Measurements from ENCODE around the gene TMCC2.

Gene TMCC2

GRCh38 chr1:205270764-205271163, 43.0 kb downstream of the TMCC2 start:
- no peak overlapping the region for H3K4me3 ChIP-seq (ENCODE audit: low read length)
- H3K9me3 ChIP-seq (ENCODE audit: control insufficient read depth, insufficient read depth, low read length) = no peaks in the 10 kb centered on the region
- WGBS (ENCODE audit: insufficient coverage, insufficient read length) = no CpG with 5 or more reads among the region's 8 CpGs
- no peak for DNase-seq (ENCODE audit: low read depth, low spot score)
- H3K27me3 ChIP-seq (ENCODE audit: control insufficient read depth, insufficient read depth, low read length) = no peaks in the 10 kb centered on the region
- peaks cover 11% of the 10 kb centered on the region for H3K4me1 ChIP-seq (ENCODE audit: control insufficient read depth, insufficient read depth, low read length)
- peaks cover 10% of the 10 kb centered on the region; the same call in 1 of the 2 replicates for H3K36me3 ChIP-seq (ENCODE audit: control insufficient read depth, insufficient read depth, low read length)
- no peak overlapping the region for H3K27ac ChIP-seq (ENCODE audit: low read length)

DNA sequence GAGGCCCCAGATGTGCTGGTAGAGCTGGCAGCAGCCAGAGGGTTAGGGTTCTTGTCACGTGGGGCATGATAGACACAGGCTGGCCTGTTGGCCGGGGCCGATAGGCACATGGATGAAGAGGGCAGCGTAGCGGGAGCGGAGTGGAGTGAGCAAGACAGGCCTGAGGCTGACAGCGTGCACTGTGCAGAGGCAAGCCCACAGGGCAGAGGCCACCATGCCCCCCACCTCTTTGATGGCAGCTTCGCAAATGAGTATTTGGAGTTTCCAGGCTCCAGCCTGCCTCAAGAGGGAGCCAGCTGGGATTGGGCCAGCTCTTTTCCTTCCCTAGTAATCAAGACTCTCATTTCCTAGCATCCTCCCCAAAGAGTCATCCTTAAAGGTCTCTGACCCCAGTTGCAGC, 43.5 kb downstream of the TMCC2 start:
- no peaks in the 10 kb centered on the region for H3K9me3 ChIP-seq (ENCODE audit: control insufficient read depth, insufficient read depth, low read length)
- no peak for DNase-seq (ENCODE audit: low read depth, low spot score)
- WGBS (ENCODE audit: insufficient coverage, insufficient read length) = no CpG with 5 or more reads among the region's 8 CpGs
- peaks cover 10% of the 10 kb centered on the region; the same call in 1 of the 2 replicates for H3K36me3 ChIP-seq (ENCODE audit: control insufficient read depth, insufficient read depth, low read length)
- H3K4me1 ChIP-seq (ENCODE audit: control insufficient read depth, insufficient read depth, low read length) = peaks cover 11% of the 10 kb centered on the region
- H3K4me3 ChIP-seq (ENCODE audit: low read length) = no peak overlapping the region
- no peak overlapping the region for H3K27ac ChIP-seq (ENCODE audit: low read length)
- H3K27me3 ChIP-seq (ENCODE audit: control insufficient read depth, insufficient read depth, low read length) = no peaks in the 10 kb centered on the region

DNA sequence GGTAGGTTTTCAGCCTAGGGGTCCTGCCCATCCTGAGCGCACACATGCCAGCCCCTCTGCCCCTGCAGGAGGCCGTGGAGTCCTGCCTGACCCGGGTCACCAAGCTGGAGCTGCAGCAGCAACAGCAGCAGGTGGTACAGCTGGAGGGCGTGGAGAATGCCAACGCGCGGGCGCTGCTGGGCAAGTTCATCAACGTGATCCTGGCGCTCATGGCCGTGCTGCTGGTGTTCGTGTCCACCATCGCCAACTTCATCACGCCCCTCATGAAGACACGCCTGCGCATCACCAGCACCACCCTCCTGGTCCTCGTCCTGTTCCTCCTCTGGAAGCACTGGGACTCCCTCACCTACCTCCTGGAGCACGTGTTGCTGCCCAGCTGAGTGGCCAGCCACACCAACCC, 44.0 kb downstream of the TMCC2 start:
- no peaks in the 10 kb centered on the region for H3K9me3 ChIP-seq (ENCODE audit: control insufficient read depth, insufficient read depth, low read length)
- no peak for DNase-seq (ENCODE audit: low read depth, low spot score)
- H3K36me3 ChIP-seq (ENCODE audit: control insufficient read depth, insufficient read depth, low read length) = peaks cover 10% of the 10 kb centered on the region; the same call in 1 of the 2 replicates
- no peaks in the 10 kb centered on the region for H3K27me3 ChIP-seq (ENCODE audit: control insufficient read depth, insufficient read depth, low read length)
- peaks cover 11% of the 10 kb centered on the region for H3K4me1 ChIP-seq (ENCODE audit: control insufficient read depth, insufficient read depth, low read length)
- H3K27ac ChIP-seq (ENCODE audit: low read length) = no peak overlapping the region
- H3K4me3 ChIP-seq (ENCODE audit: low read length) = no peak overlapping the region
- WGBS (ENCODE audit: insufficient coverage, insufficient read length) = no CpG with 5 or more reads among the region's 18 CpGs

DNA sequence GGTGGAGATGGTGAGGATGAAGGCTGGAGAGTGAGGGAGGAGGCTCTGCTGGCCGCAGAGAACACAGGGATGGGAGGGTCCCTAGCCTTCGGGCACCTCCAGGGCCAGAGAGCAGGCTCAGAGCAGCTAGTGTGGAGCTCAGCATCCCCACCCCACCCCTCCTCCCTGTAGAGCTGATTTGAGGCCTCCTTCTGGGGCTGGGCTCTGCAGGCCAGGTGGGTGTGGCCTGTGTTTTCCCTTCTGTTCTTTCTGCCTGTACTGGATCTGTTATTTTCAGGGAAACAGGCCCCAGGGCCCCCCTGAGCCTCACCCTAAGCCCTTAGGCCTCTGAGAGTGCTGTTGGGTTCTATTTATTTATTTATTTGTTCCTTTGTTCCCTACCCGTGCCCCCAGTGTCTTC, 44.8 kb downstream of the TMCC2 start:
- H3K4me3 ChIP-seq (ENCODE audit: low read length) = no peak overlapping the region
- no peak for DNase-seq (ENCODE audit: low read depth, low spot score)
- H3K4me1 ChIP-seq (ENCODE audit: control insufficient read depth, insufficient read depth, low read length) = peaks cover 11% of the 10 kb centered on the region
- WGBS (ENCODE audit: insufficient coverage, insufficient read length) = no CpG with 5 or more reads among the region's 3 CpGs
- H3K27me3 ChIP-seq (ENCODE audit: control insufficient read depth, insufficient read depth, low read length) = no peaks in the 10 kb centered on the region
- H3K27ac ChIP-seq (ENCODE audit: low read length) = no peak overlapping the region
- H3K9me3 ChIP-seq (ENCODE audit: control insufficient read depth, insufficient read depth, low read length) = no peaks in the 10 kb centered on the region
- H3K36me3 ChIP-seq (ENCODE audit: control insufficient read depth, insufficient read depth, low read length) = peaks cover 10% of the 10 kb centered on the region; the same call in 1 of the 2 replicates

GRCh38 chr1:205273551-205273982, 45.8 kb downstream of the TMCC2 start:
- DNase-seq (ENCODE audit: low read depth, low spot score) = peak; percentile 87
- WGBS (ENCODE audit: insufficient coverage, insufficient read length) = no CpG with 5 or more reads among the region's 7 CpGs
- no peak overlapping the region for H3K4me3 ChIP-seq (ENCODE audit: low read length)
- peaks cover 11% of the 10 kb centered on the region for H3K4me1 ChIP-seq (ENCODE audit: control insufficient read depth, insufficient read depth, low read length)
- no peak overlapping the region for H3K27ac ChIP-seq (ENCODE audit: low read length)
- no peaks in the 10 kb centered on the region for H3K27me3 ChIP-seq (ENCODE audit: control insufficient read depth, insufficient read depth, low read length)
- peaks cover 10% of the 10 kb centered on the region; the same call in 1 of the 2 replicates for H3K36me3 ChIP-seq (ENCODE audit: control insufficient read depth, insufficient read depth, low read length)
- H3K9me3 ChIP-seq (ENCODE audit: control insufficient read depth, insufficient read depth, low read length) = no peaks in the 10 kb centered on the region

- Histone ChIP-seq H3K36me3 (ENCODE audit: control insufficient read depth, insufficient read depth, low read length) (peaks cover 7% of the 10 kb centered on the region; the same call in 1 of the 2 replicates), H3K4me1 (ENCODE audit: control insufficient read depth, insufficient read depth, low read length) (peaks cover 11% of the 10 kb centered on the region), H3K27ac (ENCODE audit: low read length) (no peak overlapping the region), H3K4me3 (ENCODE audit: low read length) (no peak overlapping the region), H3K9me3 (ENCODE audit: control insufficient read depth, insufficient read depth, low read length) (no peaks in the 10 kb centered on the region), H3K27me3 (ENCODE audit: control insufficient read depth, insufficient read depth, low read length) (no peaks in the 10 kb centered on the region)
- WGBS (ENCODE audit: insufficient coverage, insufficient read length) = no CpG with 5 or more reads among the region's 8 CpGs
- DNase-seq (ENCODE audit: low read depth, low spot score) = no peak
These were observed 46.4 kb downstream of the TMCC2 start for GRCh38 chr1:205274041-205274691.

DNA sequence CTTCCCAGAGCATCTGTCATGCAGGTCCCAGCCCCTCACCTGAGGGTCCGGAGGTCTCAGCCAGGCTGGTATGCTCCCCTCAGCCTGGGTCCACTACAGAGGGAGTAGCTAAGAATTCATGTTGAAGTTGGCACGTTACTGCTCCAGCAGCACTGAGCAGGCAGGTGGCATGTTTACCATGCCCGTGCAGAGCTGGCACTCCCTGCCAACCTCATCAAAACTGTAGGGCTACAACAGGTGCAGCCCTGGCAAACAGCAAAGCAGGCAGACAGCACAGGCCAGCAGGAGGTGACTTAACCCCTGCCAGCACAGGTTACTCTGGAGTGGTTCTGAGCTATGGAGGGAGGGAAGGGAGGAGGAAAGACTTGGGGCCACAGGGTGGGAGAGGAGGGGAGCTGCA, 47.4 kb downstream of the TMCC2 start:
- no peak overlapping the region for H3K27ac ChIP-seq (ENCODE audit: low read length)
- no CpG with 5 or more reads among the region's 3 CpGs for WGBS (ENCODE audit: insufficient coverage, insufficient read length)
- H3K9me3 ChIP-seq (ENCODE audit: control insufficient read depth, insufficient read depth, low read length) = no peaks in the 10 kb centered on the region
- H3K27me3 ChIP-seq (ENCODE audit: control insufficient read depth, insufficient read depth, low read length) = no peaks in the 10 kb centered on the region
- peaks cover 7% of the 10 kb centered on the region; the same call in 1 of the 2 replicates for H3K36me3 ChIP-seq (ENCODE audit: control insufficient read depth, insufficient read depth, low read length)
- H3K4me3 ChIP-seq (ENCODE audit: low read length) = no peak overlapping the region
- peaks cover 11% of the 10 kb centered on the region for H3K4me1 ChIP-seq (ENCODE audit: control insufficient read depth, insufficient read depth, low read length)
- DNase-seq (ENCODE audit: low read depth, low spot score) = no peak

GRCh38 chr1:205275916-205276688, 48.4 kb downstream of the TMCC2 start:
- Histone ChIP-seq H3K4me1 (ENCODE audit: control insufficient read depth, insufficient read depth, low read length) (peaks cover 11% of the 10 kb centered on the region), H3K36me3 (ENCODE audit: control insufficient read depth, insufficient read depth, low read length) (peaks cover 7% of the 10 kb centered on the region; the same call in 1 of the 2 replicates), H3K27me3 (ENCODE audit: control insufficient read depth, insufficient read depth, low read length) (no peaks in the 10 kb centered on the region), H3K4me3 (ENCODE audit: low read length) (no peak overlapping the region), H3K27ac (ENCODE audit: low read length) (no peak overlapping the region), H3K9me3 (ENCODE audit: control insufficient read depth, insufficient read depth, low read length) (no peaks in the 10 kb centered on the region)
- no CpG with 5 or more reads among the region's 9 CpGs for WGBS (ENCODE audit: insufficient coverage, insufficient read length)
- no peak for DNase-seq (ENCODE audit: low read depth, low spot score)

- no peaks in the 10 kb centered on the region for H3K27me3 ChIP-seq (ENCODE audit: control insufficient read depth, insufficient read depth, low read length)
- peaks cover 11% of the 10 kb centered on the region for H3K4me1 ChIP-seq (ENCODE audit: control insufficient read depth, insufficient read depth, low read length)
- no peak overlapping the region for H3K27ac ChIP-seq (ENCODE audit: low read length)
- peaks cover 5% of the 10 kb centered on the region; the same call in 1 of the 2 replicates for H3K36me3 ChIP-seq (ENCODE audit: control insufficient read depth, insufficient read depth, low read length)
- no peaks in the 10 kb centered on the region for H3K9me3 ChIP-seq (ENCODE audit: control insufficient read depth, insufficient read depth, low read length)
- WGBS (ENCODE audit: insufficient coverage, insufficient read length) = no CpG with 5 or more reads among the region's 8 CpGs
- H3K4me3 ChIP-seq (ENCODE audit: low read length) = no peak overlapping the region
- DNase-seq (ENCODE audit: low read depth, low spot score) = no peak
These were observed 48.9 kb downstream of the TMCC2 start for GRCh38 chr1:205276689-205277065.

DNA sequence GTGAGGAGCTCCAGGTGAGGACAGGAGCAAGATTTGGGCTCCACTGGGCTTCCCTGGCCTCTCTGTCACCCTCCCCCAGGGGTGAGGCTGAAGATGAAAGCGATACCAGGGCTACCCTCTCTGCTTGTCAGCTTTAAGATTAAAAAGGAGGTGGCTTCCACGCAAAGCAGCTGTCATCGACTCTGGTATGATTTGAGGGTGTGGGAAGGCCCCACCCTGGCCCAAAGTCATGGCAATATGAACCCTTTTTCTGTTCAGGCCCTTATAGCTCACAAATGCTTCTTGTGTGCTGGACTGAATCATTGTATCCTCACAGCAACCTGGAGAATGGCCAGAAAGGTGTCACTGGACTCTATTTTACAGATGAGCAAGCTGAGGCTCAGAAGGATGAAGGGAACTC, 52.2 kb downstream of the TMCC2 start:
- H3K4me3 ChIP-seq (ENCODE audit: low read length) = no peak overlapping the region
- H3K27me3 ChIP-seq (ENCODE audit: control insufficient read depth, insufficient read depth, low read length) = no peaks in the 10 kb centered on the region
- H3K27ac ChIP-seq (ENCODE audit: low read length) = no peak overlapping the region
- no peak for DNase-seq (ENCODE audit: low read depth, low spot score)
- H3K36me3 ChIP-seq (ENCODE audit: control insufficient read depth, insufficient read depth, low read length) = no peaks in the 10 kb centered on the region
- no peaks in the 10 kb centered on the region for H3K9me3 ChIP-seq (ENCODE audit: control insufficient read depth, insufficient read depth, low read length)
- no CpG with 5 or more reads among the region's 3 CpGs for WGBS (ENCODE audit: insufficient coverage, insufficient read length)
- peaks cover 12% of the 10 kb centered on the region for H3K4me1 ChIP-seq (ENCODE audit: control insufficient read depth, insufficient read depth, low read length)
